SK-N-SH (cell line): ENCODE measurements around the gene R3HDM2. TPM values are rescaled to one million over a fixed set of nuclear protein-coding genes. Genes with fewer than 3 reads are reported as not detected.

Experiments
- CTCF ChIA-PET: fragments of 300-600, 350-600 bp; formaldehyde crosslinking; extraction: SDS; loops from one replicate; lab custom pipeline; 2021; lab: Yijun Ruan, JAX
- POLR2A ChIA-PET: fragments of 350-600 bp; sonication (Branson Sonifier 250); formaldehyde crosslinking; extraction: SDS; loops from one replicate; lab custom pipeline; 2020; ENCODE audit warnings: antibody characterized with exemption, inconsistent platforms; lab: Yijun Ruan, JAX
- DNase-seq: peaks from one replicate; pipeline ENCODE4 v3.0.0; 2012
- H2AFZ ChIP-seq: fragments of 200-600 bp; sonication (generic); 2 replicates; pipeline ENCODE4 v1.8.1; 2016; ENCODE audit warnings: antibody characterized with exemption, mild to moderate bottlenecking, low read depth
- H3F3A ChIP-seq: fragments of 200-600 bp; sonication (generic); replicated peaks from 2 replicates; pipeline ENCODE3; 2016; ENCODE audit warnings: antibody characterized with exemption, mild to moderate bottlenecking; ENCODE audit not compliant: insufficient read depth
- H3K27ac ChIP-seq, 2 experiments: fragments of 200-500 bp in 1 of 2; fragments of 200-600 bp in 1 of 2; sonication (Bioruptor generic) in 1 of 2; sonication (generic), shearing (Covaris generic) in 1 of 2; 2 replicates each; pipeline versions ENCODE4 v1.5.1 to v1.6.1; 2014 to 2016; ENCODE audit warnings: low read depth in 2 of 2, inconsistent platforms in 1 of 2, low read length in 1 of 2, mild to moderate bottlenecking in 1 of 2, mixed read lengths in 1 of 2
- H3K27me3 ChIP-seq: fragments of 200-600 bp; sonication (generic), shearing (Covaris generic); 2 replicates; pipeline ENCODE4 v1.6.1; 2016; ENCODE audit warnings: mixed run types; ENCODE audit not compliant: insufficient read depth
- H3K36me3 ChIP-seq, 2 experiments: fragments of 200-500 bp in 1 of 2; fragments of 200-600 bp in 1 of 2; sonication (Bioruptor generic) in 1 of 2; sonication (generic) in 1 of 2; replicated peaks in 1 of 2; 2 replicates each; pipeline versions ENCODE3 to v1.5.1; 2014 to 2016; ENCODE audit warnings: low read length in 1 of 2, mild to moderate bottlenecking in 1 of 2; ENCODE audit not compliant: insufficient read depth in 2 of 2, control insufficient read depth in 1 of 2
- H3K4me1 ChIP-seq, 2 experiments: fragments of 200-500 bp in 1 of 2; fragments of 200-600 bp in 1 of 2; sonication (Bioruptor generic) in 1 of 2; sonication (generic), shearing (Covaris generic) in 1 of 2; 2 replicates each; pipeline versions ENCODE4 v1.5.1 to v1.6.1; 2014 to 2016; ENCODE audit warnings: low read depth in 1 of 2, low read length in 1 of 2, mixed run types in 1 of 2; ENCODE audit not compliant: insufficient read depth in 2 of 2, control insufficient read depth in 1 of 2
- H3K4me2 ChIP-seq: fragments of 200-600 bp; sonication (generic), shearing (Covaris generic); 2 replicates; pipeline ENCODE4 v1.6.1; 2017; ENCODE audit warnings: mixed run types
- H3K4me3 ChIP-seq, 2 experiments: fragments of 200-500 bp in 1 of 2; fragments of 200-600 bp in 1 of 2; sonication (Bioruptor generic) in 1 of 2; sonication (generic), shearing (Covaris generic) in 1 of 2; 2 replicates each; pipeline versions ENCODE4 v1.5.1 to v1.8.1; 2014 to 2016; ENCODE audit warnings: low read depth in 2 of 2, inconsistent platforms in 1 of 2, low read length in 1 of 2, mild to moderate bottlenecking in 1 of 2, mixed read lengths in 1 of 2, moderate library complexity in 1 of 2
- H3K79me2 ChIP-seq: fragments of 200-600 bp; sonication (generic); 2 replicates; pipeline ENCODE4 v1.8.1; 2017; ENCODE audit warnings: mild to moderate bottlenecking; ENCODE audit not compliant: insufficient read depth
- H3K9ac ChIP-seq: fragments of 200-600 bp; sonication (generic); 2 replicates; pipeline ENCODE4 v1.6.1; 2017; ENCODE audit warnings: mixed run types
- H3K9me2 ChIP-seq: fragments of 200-600 bp; sonication (generic); 2 replicates; pipeline ENCODE4 v1.6.1; 2017; ENCODE audit warnings: mixed run types
- H3K9me3 ChIP-seq: fragments of 200-600 bp; sonication (generic); 2 replicates; pipeline ENCODE4 v1.6.1; 2017; ENCODE audit warnings: mixed run types, mild to moderate bottlenecking, moderate library complexity
- H4K20me1 ChIP-seq: fragments of 200-600 bp; sonication (generic); 2 replicates; pipeline ENCODE4 v1.6.1; 2017; ENCODE audit warnings: mild to moderate bottlenecking, mixed run types; ENCODE audit not compliant: insufficient read depth
- EP300 ChIP-seq, 2 experiments: IDR thresholded peaks; 2 replicates each; pipeline versions ENCODE4 v1.4.0 to v1.6.1; 2012; ENCODE audit warnings: borderline replicate concordance in 1 of 2, low read depth in 1 of 2, low read length in 1 of 2
- FOSL2 ChIP-seq: IDR thresholded peaks from 2 replicates; pipeline ENCODE4 v1.4.0; 2012; ENCODE audit warnings: low read depth, mild to moderate bottlenecking, moderate library complexity, borderline replicate concordance
- FOXJ3 ChIP-seq: sonication (generic); formaldehyde crosslinking; IDR thresholded peaks from 2 replicates; pipeline ENCODE4 v1.5.1; 2020; ENCODE audit warnings: mild to moderate bottlenecking, missing genetic modification reagents
- FOXM1 ChIP-seq: IDR thresholded peaks from 2 replicates; pipeline ENCODE4 v1.4.0; 2012; ENCODE audit warnings: low read depth, mild to moderate bottlenecking
- MEF2A ChIP-seq: IDR thresholded peaks from 2 replicates; pipeline ENCODE4 v1.4.0; 2012; ENCODE audit warnings: low read depth, borderline replicate concordance
- MXI1 ChIP-seq: IDR thresholded peaks from 2 replicates; pipeline ENCODE4 v1.6.1; 2012; ENCODE audit warnings: mild to moderate bottlenecking, low read depth, low read length, improper control_type of control experiment
- RAD21 ChIP-seq: IDR thresholded peaks from 2 replicates; pipeline ENCODE4 v1.6.1; 2012; ENCODE audit warnings: mild to moderate bottlenecking, low read length
- RCOR1 ChIP-seq: fragments of 150-350 bp; IDR thresholded peaks from 2 replicates; pipeline ENCODE4 v1.6.1; 2017; ENCODE audit warnings: antibody characterized with exemption, low read length
- SMC3 ChIP-seq: IDR thresholded peaks from 2 replicates; pipeline ENCODE4 v1.6.1; 2012; ENCODE audit warnings: low read depth, low read length, improper control_type of control experiment
- WGBS: methylation state at CpG from one replicate; pipeline ENCODE4 v1.1.6; 2017; ENCODE audit warnings: low lambda C conversion rate; 5-methylcytosine and 5-hydroxymethylcytosine counted together
- polyA plus RNA-seq, 3 experiments: library from polyadenylated mRNA; depleted of rRNA; stranded (reverse); fragments of >200 nt; gene quantifications; 2 replicates each; pipeline ENCODE4 v1.2.3, GENCODE V29; 2012
- TF ChIP-seq, protein P1 (sequence below): IDR thresholded peaks from 2 replicates; pipeline ENCODE4 v1.6.1; 2012; ENCODE audit warnings: mild to moderate bottlenecking, low read depth, low read length, moderate library complexity
- TF ChIP-seq, protein P2 (sequence below): fragments of 150-350 bp; IDR thresholded peaks from 2 replicates; pipeline ENCODE4 v1.6.1; 2017; ENCODE audit warnings: antibody characterized with exemption, low read length, low read depth, borderline replicate concordance
- TF ChIP-seq, protein P3 (sequence below): fragments of 150-350 bp; IDR thresholded peaks from 2 replicates; pipeline ENCODE4 v1.6.1; 2016; ENCODE audit warnings: mild to moderate bottlenecking, low read depth, low read length
- TF ChIP-seq, protein P4 (sequence below): IDR thresholded peaks from 2 replicates; pipeline ENCODE4 v1.4.0; 2012; ENCODE audit warnings: low read depth, borderline replicate concordance
- TF ChIP-seq, protein P5 (sequence below): IDR thresholded peaks from 2 replicates; pipeline ENCODE4; 2012
- TF ChIP-seq, protein P6 (sequence below): IDR thresholded peaks from 2 replicates; pipeline ENCODE4 v1.4.0; 2012; ENCODE audit warnings: low read depth, borderline replicate concordance

Gene R3HDM2
- polyA plus RNA-seq, 1 of the 3 experiments (the other 2 are of a cell fraction) = 23.1 TPM

DNA sequence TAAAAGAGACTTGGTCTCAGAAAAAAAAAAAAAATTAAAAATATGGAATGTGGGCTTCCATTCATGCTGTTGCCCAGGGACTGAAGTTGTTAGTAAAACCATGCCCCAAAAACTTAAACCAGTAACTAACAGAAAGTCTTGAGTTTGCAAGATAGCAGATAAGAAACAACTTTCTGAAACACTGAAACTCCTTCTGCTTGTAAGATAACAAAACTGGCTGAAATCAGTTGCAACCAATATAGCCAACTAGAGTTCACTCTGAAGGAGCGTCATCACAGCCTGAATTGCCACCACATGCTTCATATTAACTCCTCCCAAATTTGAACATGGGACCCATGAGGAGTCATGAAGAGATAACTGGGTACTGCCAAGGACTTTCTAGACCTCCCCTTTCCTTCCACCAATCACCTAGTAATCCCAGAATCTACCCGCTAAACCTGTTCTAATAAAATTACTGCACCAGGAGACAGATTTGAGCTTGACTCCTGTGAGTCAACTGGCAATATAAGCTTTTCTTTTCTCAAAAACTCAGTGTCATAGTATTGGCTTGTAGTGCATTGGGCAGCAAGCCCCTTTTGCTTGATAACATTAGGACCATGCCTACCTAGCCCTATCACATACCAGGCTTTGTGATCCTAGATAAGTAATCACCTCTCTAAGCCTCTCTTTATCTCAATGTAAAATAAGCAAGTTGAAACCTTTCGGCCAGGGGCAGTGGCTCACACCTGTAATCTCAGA, 53.6 kb downstream of the R3HDM2 start:
- H3K27me3 ChIP-seq = no peaks in the 10 kb centered on the region
- no peaks in the 10 kb centered on the region for H3K4me1 ChIP-seq
- WGBS = 90% methylated on average over 3 of the region's 3 CpGs
- no peaks in the 10 kb centered on the region for H3K9me2 ChIP-seq
- ChIA-PET CTCF (interaction anchor here (0.6 to 1.1 kb wide), 2 partner anchors 70 to 134 kb away, joined by 3 to 4 read pairs; no protein-coding TSS in a partner anchor), POLR2A (no interaction called here)
- TF ChIP-seq RAD21 = no peak
- no peak for TF ChIP-seq MXI1
- DNase-seq = no peak
- no peaks in the 10 kb centered on the region for H3K9me3 ChIP-seq
- no peak overlapping the region for H3K9ac ChIP-seq
- no peak overlapping the region for H3K4me2 ChIP-seq
- H2AFZ ChIP-seq = no peak overlapping the region
- H3K79me2 ChIP-seq = no peaks in the 10 kb centered on the region
- peaks cover 0 to 3% of the 10 kb centered on the region in 2 experiments for H3K36me3 ChIP-seq
- H3F3A ChIP-seq = peaks cover 3% of the 10 kb centered on the region
- H4K20me1 ChIP-seq = no peaks in the 10 kb centered on the region
- no peak overlapping the region for H3K27ac ChIP-seq
- no peak overlapping the region for H3K4me3 ChIP-seq

DNA sequence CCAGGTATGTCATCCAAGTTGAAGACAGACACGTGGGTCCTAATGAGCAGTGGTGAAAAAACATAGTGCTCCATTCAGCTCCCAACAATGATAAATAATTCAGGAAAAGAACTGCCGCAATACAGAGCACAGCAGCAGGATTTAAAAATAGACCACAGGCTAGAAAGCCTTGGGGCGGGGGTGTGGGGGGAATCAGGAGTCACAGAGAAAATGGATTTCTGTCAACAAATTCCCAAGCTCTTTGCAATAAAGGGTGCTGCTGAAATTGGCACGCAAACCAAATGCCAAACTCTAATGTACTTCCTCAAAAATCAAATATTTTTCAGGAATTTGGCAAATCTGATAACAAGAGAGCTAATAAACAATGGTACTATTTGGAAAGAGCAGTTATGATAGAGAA, 58.6 kb downstream of the R3HDM2 start:
- no peak overlapping the region for H3K9ac ChIP-seq
- peaks cover 3% of the 10 kb centered on the region for H3F3A ChIP-seq
- H3K4me3 ChIP-seq = no peak overlapping the region
- peaks cover 0 to 11% of the 10 kb centered on the region in 2 experiments for H3K36me3 ChIP-seq
- H3K79me2 ChIP-seq = 0 out of 2 replicates have a peak, but pooled peaks cover 3% of the 10 kb centered on the region
- no peaks in the 10 kb centered on the region for H3K9me2 ChIP-seq
- H3K27me3 ChIP-seq = no peaks in the 10 kb centered on the region
- H2AFZ ChIP-seq = no peak overlapping the region
- no peak overlapping the region for H3K27ac ChIP-seq
- H4K20me1 ChIP-seq = no peaks in the 10 kb centered on the region
- no peaks in the 10 kb centered on the region for H3K4me1 ChIP-seq
- no peak overlapping the region for H3K4me2 ChIP-seq
- DNase-seq = no peak
- ChIA-PET CTCF (interaction anchor here (1.0 to 1.8 kb wide), 3 partner anchors 14 to 81 kb away, joined by 3 to 6 read pairs (median 3); no protein-coding TSS in a partner anchor), POLR2A (no interaction called here)
- WGBS = 82% methylated on average over 4 of the region's 4 CpGs
- no peaks in the 10 kb centered on the region for H3K9me3 ChIP-seq
- TF ChIP-seq, protein P1, sequence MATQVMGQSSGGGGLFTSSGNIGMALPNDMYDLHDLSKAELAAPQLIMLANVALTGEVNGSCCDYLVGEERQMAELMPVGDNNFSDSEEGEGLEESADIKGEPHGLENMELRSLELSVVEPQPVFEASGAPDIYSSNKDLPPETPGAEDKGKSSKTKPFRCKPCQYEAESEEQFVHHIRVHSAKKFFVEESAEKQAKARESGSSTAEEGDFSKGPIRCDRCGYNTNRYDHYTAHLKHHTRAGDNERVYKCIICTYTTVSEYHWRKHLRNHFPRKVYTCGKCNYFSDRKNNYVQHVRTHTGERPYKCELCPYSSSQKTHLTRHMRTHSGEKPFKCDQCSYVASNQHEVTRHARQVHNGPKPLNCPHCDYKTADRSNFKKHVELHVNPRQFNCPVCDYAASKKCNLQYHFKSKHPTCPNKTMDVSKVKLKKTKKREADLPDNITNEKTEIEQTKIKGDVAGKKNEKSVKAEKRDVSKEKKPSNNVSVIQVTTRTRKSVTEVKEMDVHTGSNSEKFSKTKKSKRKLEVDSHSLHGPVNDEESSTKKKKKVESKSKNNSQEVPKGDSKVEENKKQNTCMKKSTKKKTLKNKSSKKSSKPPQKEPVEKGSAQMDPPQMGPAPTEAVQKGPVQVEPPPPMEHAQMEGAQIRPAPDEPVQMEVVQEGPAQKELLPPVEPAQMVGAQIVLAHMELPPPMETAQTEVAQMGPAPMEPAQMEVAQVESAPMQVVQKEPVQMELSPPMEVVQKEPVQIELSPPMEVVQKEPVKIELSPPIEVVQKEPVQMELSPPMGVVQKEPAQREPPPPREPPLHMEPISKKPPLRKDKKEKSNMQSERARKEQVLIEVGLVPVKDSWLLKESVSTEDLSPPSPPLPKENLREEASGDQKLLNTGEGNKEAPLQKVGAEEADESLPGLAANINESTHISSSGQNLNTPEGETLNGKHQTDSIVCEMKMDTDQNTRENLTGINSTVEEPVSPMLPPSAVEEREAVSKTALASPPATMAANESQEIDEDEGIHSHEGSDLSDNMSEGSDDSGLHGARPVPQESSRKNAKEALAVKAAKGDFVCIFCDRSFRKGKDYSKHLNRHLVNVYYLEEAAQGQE = no peak
- TF ChIP-seq, protein P2, sequence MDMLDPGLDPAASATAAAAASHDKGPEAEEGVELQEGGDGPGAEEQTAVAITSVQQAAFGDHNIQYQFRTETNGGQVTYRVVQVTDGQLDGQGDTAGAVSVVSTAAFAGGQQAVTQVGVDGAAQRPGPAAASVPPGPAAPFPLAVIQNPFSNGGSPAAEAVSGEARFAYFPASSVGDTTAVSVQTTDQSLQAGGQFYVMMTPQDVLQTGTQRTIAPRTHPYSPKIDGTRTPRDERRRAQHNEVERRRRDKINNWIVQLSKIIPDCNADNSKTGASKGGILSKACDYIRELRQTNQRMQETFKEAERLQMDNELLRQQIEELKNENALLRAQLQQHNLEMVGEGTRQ = no peak
- TF ChIP-seq, protein P3, sequence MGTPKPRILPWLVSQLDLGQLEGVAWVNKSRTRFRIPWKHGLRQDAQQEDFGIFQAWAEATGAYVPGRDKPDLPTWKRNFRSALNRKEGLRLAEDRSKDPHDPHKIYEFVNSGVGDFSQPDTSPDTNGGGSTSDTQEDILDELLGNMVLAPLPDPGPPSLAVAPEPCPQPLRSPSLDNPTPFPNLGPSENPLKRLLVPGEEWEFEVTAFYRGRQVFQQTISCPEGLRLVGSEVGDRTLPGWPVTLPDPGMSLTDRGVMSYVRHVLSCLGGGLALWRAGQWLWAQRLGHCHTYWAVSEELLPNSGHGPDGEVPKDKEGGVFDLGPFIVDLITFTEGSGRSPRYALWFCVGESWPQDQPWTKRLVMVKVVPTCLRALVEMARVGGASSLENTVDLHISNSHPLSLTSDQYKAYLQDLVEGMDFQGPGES = no peak
- TF ChIP-seq FOXJ3 (CRISPR knock-in tag) (no peak), FOXM1 (no peak), RAD21 (no peak), MEF2A (no peak), EP300 (IDR thresholded peaks at IDR 0.05; ENCODE audit: borderline replicate concordance in 1 of 2, low read depth in 1 of 2, low read length in 1 of 2) (no peak), SMC3 (no peak), FOSL2 (no peak), RCOR1 (no peak)
- TF ChIP-seq, protein P4, sequence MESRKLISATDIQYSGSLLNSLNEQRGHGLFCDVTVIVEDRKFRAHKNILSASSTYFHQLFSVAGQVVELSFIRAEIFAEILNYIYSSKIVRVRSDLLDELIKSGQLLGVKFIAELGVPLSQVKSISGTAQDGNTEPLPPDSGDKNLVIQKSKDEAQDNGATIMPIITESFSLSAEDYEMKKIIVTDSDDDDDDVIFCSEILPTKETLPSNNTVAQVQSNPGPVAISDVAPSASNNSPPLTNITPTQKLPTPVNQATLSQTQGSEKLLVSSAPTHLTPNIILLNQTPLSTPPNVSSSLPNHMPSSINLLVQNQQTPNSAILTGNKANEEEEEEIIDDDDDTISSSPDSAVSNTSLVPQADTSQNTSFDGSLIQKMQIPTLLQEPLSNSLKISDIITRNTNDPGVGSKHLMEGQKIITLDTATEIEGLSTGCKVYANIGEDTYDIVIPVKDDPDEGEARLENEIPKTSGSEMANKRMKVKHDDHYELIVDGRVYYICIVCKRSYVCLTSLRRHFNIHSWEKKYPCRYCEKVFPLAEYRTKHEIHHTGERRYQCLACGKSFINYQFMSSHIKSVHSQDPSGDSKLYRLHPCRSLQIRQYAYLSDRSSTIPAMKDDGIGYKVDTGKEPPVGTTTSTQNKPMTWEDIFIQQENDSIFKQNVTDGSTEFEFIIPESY = no peak
- TF ChIP-seq, protein P5, sequence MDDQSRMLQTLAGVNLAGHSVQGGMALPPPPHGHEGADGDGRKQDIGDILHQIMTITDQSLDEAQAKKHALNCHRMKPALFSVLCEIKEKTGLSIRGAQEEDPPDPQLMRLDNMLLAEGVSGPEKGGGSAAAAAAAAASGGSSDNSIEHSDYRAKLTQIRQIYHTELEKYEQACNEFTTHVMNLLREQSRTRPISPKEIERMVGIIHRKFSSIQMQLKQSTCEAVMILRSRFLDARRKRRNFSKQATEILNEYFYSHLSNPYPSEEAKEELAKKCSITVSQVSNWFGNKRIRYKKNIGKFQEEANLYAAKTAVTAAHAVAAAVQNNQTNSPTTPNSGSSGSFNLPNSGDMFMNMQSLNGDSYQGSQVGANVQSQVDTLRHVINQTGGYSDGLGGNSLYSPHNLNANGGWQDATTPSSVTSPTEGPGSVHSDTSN = no peak
- TF ChIP-seq, protein P6, sequence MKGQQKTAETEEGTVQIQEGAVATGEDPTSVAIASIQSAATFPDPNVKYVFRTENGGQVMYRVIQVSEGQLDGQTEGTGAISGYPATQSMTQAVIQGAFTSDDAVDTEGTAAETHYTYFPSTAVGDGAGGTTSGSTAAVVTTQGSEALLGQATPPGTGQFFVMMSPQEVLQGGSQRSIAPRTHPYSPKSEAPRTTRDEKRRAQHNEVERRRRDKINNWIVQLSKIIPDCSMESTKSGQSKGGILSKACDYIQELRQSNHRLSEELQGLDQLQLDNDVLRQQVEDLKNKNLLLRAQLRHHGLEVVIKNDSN = no peak
